Stimulated activated naive CD8-positive, alpha-beta T cell treated with anti-CD3 and anti-CD28 coated beads, Interleukin-15, Interleukin-2, amounts not matched to agents 100 U/mL and 50 U/mL, for 24 hours (primary cell): Measurements from ENCODE around the gene ABAT.
"Not testable (repeated sequence)": the region's sequence is repeated elsewhere in the genome, so short reads cannot be mapped to it uniquely, and the experiment has no call there.

Experiments used
- ATAC-seq: fragments of 150-1000 bp; cut with Tn5 transposase; one replicate; pipeline ENCODE4 v1.10.0; 2021
- DNase-seq: peaks from one replicate; pipeline ENCODE4 v3.0.0; 2021

The ABAT gene

GRCh38 chr16:8682551-8683259, 8.3 kb downstream of the ABAT start:
- no peak for DNase-seq
- no peak for ATAC-seq

- no peak for DNase-seq
- no peak for ATAC-seq
Observed at GRCh38 chr16:8683640-8684039, 9.2 kb downstream of the ABAT start.

- ATAC-seq, result no peak
- no peak for DNase-seq
Observed at GRCh38 chr16:8685617-8686016, 11.2 kb downstream of the ABAT start.

GRCh38 chr16:8686031-8686621, 11.7 kb downstream of the ABAT start:
- no peak for ATAC-seq
- DNase-seq, result no peak

GRCh38 chr16:8686879-8687278, 12.5 kb downstream of the ABAT start:
- no peak for DNase-seq

GRCh38 chr16:8689686-8690085, 15.3 kb downstream of the ABAT start:
- ATAC-seq (no peak), DNase-seq (no peak)

More at GRCh38 chr16:8686879-8687278, 12.5 kb downstream of the ABAT start:
- no peak for ATAC-seq

GRCh38 chr16:8691728-8692127, 17.3 kb downstream of the ABAT start:
- no peak for DNase-seq

GRCh38 chr16:8694795-8695728, 20.6 kb downstream of the ABAT start:
- DNase-seq (no peak), ATAC-seq (no peak)

More at GRCh38 chr16:8691728-8692127, 17.3 kb downstream of the ABAT start:
- no peak for ATAC-seq

GRCh38 chr16:8696880-8697279, 22.5 kb downstream of the ABAT start:
- DNase-seq (no peak), ATAC-seq (no peak)

GRCh38 chr16:8697965-8698364, 23.5 kb downstream of the ABAT start:
- no peak for ATAC-seq
- DNase-seq, result no peak

GRCh38 chr16:8703693-8704092, 29.3 kb downstream of the ABAT start:
- DNase-seq, result no peak
- ATAC-seq, result no peak

GRCh38 chr16:8704098-8704497, 29.7 kb downstream of the ABAT start:
- ATAC-seq (no peak), DNase-seq (no peak)

GRCh38 chr16:8705100-8705822, 30.8 kb downstream of the ABAT start:
- DNase-seq, ATAC-seq: not testable (repeated sequence)

GRCh38 chr16:8708536-8708935, 34.1 kb downstream of the ABAT start:
- DNase-seq (no peak), ATAC-seq (no peak)

GRCh38 chr16:8712589-8713361, 38.4 kb downstream of the ABAT start:
- DNase-seq (no peak), ATAC-seq (no peak)

- ATAC-seq (no peak), DNase-seq (no peak)
Observed at GRCh38 chr16:8713635-8714172, 39.3 kb downstream of the ABAT start.

GRCh38 chr16:8714174-8714573, 39.8 kb downstream of the ABAT start:
- DNase-seq (no peak), ATAC-seq (no peak)

GRCh38 chr16:8714807-8715206, 40.4 kb downstream of the ABAT start:
- DNase-seq, result no peak

GRCh38 chr16:8716052-8716451, 41.6 kb downstream of the ABAT start:
- DNase-seq (no peak), ATAC-seq (no peak)

More at GRCh38 chr16:8714807-8715206, 40.4 kb downstream of the ABAT start:
- ATAC-seq, result no peak

GRCh38 chr16:8716592-8716991, 42.2 kb downstream of the ABAT start:
- DNase-seq, result no peak
- ATAC-seq, result no peak

GRCh38 chr16:8717469-8717868, 43.1 kb downstream of the ABAT start:
- ATAC-seq (no peak), DNase-seq (no peak)
